ENCODE results near the gene LGALS8. TPM values are rescaled to one million over a fixed set of nuclear protein-coding genes. Genes with fewer than 3 reads are reported as not detected.

The LGALS8 gene
- total RNA-seq, 6 donors from 2014 or later, result 56.2 to 225 (median 75.2) TPM

DNA sequence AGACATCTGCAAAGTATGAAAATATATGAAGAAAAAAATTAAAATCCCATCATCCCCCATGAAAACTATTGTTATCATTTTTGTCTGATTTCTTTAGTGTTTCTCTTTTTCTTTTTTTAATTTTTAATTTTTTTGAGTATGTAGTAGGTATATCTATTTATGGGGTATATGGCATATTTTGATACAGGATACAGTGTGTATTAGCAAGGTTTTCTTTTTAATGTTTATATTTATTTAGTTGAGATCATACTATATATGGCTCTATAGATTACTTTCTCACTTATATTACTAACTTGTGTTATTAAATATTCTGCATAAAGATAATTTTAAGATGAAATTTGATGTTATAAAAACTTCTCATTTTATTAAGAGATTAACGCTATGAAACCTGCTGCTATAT is 11.4 kb downstream of the LGALS8 start:
- no peak for ATAC-seq (ENCODE audit: low FRiP score in 2 of 2)
- no peak overlapping the region for H3K4me3 ChIP-seq
- no peak for DNase-seq
- peaks cover 6 to 64% (median 39%) of the 10 kb centered on the region in 4 donors for H3K36me3 ChIP-seq
- no peaks in the 10 kb centered on the region for H3K27me3 ChIP-seq
- H3K27ac ChIP-seq, result no peak overlapping the region
- TF ChIP-seq, protein P1, sequence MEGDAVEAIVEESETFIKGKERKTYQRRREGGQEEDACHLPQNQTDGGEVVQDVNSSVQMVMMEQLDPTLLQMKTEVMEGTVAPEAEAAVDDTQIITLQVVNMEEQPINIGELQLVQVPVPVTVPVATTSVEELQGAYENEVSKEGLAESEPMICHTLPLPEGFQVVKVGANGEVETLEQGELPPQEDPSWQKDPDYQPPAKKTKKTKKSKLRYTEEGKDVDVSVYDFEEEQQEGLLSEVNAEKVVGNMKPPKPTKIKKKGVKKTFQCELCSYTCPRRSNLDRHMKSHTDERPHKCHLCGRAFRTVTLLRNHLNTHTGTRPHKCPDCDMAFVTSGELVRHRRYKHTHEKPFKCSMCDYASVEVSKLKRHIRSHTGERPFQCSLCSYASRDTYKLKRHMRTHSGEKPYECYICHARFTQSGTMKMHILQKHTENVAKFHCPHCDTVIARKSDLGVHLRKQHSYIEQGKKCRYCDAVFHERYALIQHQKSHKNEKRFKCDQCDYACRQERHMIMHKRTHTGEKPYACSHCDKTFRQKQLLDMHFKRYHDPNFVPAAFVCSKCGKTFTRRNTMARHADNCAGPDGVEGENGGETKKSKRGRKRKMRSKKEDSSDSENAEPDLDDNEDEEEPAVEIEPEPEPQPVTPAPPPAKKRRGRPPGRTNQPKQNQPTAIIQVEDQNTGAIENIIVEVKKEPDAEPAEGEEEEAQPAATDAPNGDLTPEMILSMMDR (IDR thresholded peaks at IDR 0.05), result no peak
- TF ChIP-seq POLR2A (IDR thresholded peaks at IDR 0.05) (no peak), EP300 (IDR thresholded peaks at IDR 0.05) (no peak), POLR2AphosphoS5 (IDR thresholded peaks at IDR 0.05) (no peak)
- WGBS, 2 donors, result 92 to 98% methylated on average over 1 of the region's 1 CpG
- no peaks in the 10 kb centered on the region for H3K9me3 ChIP-seq
- H3K4me1 ChIP-seq, result peaks cover 0 to 3% (median 0%) of the 10 kb centered on the region in 4 donors

DNA sequence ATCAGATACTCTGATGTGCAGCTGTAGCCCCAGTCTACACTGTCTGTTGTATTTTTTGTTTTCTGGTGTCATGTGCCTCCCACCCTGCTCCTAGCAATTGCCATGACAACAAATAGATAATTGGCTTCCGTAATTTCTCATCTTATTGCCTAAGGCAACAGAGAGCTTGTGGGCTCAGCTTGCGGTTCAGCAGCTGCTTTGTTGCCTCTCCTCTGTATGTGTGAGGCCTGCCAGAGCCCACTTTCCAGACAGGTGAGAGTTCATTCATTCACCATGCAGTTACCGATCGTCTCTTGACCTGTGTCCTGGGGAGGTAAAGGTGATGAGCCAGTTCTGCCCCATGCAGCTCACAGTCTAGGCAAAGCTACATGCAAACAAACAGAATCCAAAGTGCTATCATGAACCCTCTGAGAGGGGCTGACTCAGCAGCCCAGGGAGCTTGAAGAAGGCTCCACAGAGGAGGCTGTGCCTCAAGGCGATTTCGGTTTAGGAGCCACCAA is 11.9 kb downstream of the LGALS8 start:
- Histone ChIP-seq H3K4me1 (peaks cover 0 to 3% (median 0%) of the 10 kb centered on the region in 4 donors), H3K27ac (no peak overlapping the region), H3K27me3 (no peaks in the 10 kb centered on the region), H3K4me3 (no peak overlapping the region), H3K36me3 (peaks cover 6 to 65% (median 44%) of the 10 kb centered on the region in 4 donors), H3K9me3 (no peaks in the 10 kb centered on the region)
- no peak for ATAC-seq (ENCODE audit: low FRiP score in 2 of 2)
- WGBS, 2 donors, result 92 to 96% methylated on average over 4 to 6 of the region's 6 CpGs
- TF ChIP-seq EP300 (IDR thresholded peaks at IDR 0.05) (no peak), POLR2A (IDR thresholded peaks at IDR 0.05) (no peak), POLR2AphosphoS5 (IDR thresholded peaks at IDR 0.05) (no peak)
- TF ChIP-seq, protein P1 (IDR thresholded peaks at IDR 0.05), result no peak
- no peak for DNase-seq

DNA sequence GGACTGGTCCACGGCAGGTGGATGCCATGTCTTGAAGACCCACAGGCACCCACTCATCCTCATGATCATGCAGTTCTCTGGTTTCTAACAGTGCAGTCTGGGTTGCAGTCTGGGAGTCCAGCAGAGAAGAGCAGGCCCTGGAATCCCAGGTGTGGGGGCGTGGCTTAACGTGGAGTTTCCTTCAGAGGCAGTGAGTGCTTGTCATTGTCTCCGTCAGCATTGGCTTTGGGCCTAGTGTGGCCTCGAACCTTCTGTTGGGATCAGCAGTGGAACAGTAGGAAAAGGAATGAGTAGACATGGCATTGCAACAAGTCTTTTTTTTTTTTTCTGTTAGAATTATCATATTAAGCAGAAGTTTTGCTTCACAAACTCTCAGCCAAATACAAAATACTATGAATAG is 12.8 kb downstream of the LGALS8 start:
- DNase-seq (no peak), ATAC-seq (ENCODE audit: low FRiP score in 2 of 2) (no peak)
- 71 to 78% methylated on average over 5 of the region's 5 CpGs for WGBS, 2 donors
- H3K4me1 ChIP-seq, result no peaks in the 10 kb centered on the region
- no peak overlapping the region for H3K4me3 ChIP-seq
- peaks cover 6 to 73% (median 51%) of the 10 kb centered on the region in 4 donors for H3K36me3 ChIP-seq
- no peaks in the 10 kb centered on the region for H3K9me3 ChIP-seq
- no peaks in the 10 kb centered on the region for H3K27me3 ChIP-seq
- TF ChIP-seq, protein P1 (IDR thresholded peaks at IDR 0.05), result no peak
- TF ChIP-seq POLR2A (IDR thresholded peaks at IDR 0.05) (no peak), EP300 (IDR thresholded peaks at IDR 0.05) (no peak), POLR2AphosphoS5 (IDR thresholded peaks at IDR 0.05) (no peak)
- no peak overlapping the region for H3K27ac ChIP-seq

DNA sequence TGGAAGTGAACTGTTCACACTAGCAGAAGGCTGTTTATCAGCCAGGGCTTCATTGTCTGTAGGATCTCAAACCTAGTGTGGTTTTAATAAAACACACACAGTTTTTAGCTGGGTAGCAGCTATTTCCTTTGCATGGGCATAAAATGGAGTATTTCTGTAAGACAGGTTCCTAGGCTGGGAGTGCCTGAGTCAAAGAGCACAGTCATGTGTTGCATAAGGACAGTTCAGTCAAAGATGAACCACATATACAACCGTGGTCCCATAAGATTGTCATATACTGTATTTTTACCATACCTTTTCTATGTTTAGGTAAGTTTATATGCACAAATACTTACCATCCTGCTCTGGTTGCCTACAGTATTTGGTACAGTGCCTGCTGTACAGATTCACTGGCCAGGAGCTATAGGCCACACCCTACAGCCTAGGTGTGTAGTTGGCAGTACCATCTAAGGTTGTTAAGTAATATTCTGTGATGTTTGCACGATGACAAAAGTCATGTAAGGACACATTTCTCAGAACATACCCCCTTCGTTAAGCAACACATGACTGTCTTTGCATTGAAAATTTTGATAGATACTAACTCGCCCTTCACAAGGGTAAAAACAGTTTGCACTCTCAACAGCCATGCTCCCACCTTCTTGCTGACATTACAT is 17.2 kb downstream of the LGALS8 start:
- WGBS, 2 donors, result 84 to 85% methylated on average over 4 of the region's 4 CpGs
- H3K9me3 ChIP-seq, result no peaks in the 10 kb centered on the region
- no peak overlapping the region for H3K27ac ChIP-seq
- ATAC-seq (ENCODE audit: low FRiP score in 2 of 2), result no peak
- no peak for TF ChIP-seq POLR2A (IDR thresholded peaks at IDR 0.05)
- H3K27me3 ChIP-seq, result no peaks in the 10 kb centered on the region
- no peaks in the 10 kb centered on the region for H3K4me1 ChIP-seq
- DNase-seq, result no peak
- peaks cover 24 to 94% (median 84%) of the 10 kb centered on the region in 4 donors for H3K36me3 ChIP-seq
- H3K4me3 ChIP-seq, result no peak overlapping the region

DNA sequence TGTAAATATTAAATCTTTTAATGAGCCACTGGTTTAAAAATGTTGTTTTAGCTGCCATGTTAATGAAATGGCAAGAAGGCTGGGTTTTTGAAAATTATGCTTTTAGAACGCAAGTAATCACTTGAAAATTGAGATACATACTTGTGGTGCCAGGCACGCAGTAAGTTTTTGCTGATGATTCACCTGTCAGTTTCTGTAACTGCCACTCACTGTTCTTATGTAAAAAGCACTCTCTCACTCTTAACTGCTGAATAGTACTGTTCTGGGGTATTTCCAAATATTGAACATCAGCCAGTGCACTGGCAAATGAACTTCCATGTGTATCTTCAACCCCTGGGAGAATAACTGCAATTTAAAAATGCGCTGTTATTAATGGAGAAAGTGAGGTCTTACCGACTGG is 17.9 kb downstream of the LGALS8 start:
- Histone ChIP-seq H3K27ac (no peak overlapping the region), H3K36me3 (peaks cover 24 to 95% (median 84%) of the 10 kb centered on the region in 4 donors), H3K4me1 (no peaks in the 10 kb centered on the region), H3K27me3 (no peaks in the 10 kb centered on the region), H3K9me3 (no peaks in the 10 kb centered on the region), H3K4me3 (no peak overlapping the region)
- 96 to 100% methylated on average over 4 of the region's 4 CpGs for WGBS, 2 donors
- TF ChIP-seq POLR2AphosphoS5 (IDR thresholded peaks at IDR 0.05) (no peak), EP300 (IDR thresholded peaks at IDR 0.05) (no peak), POLR2A (IDR thresholded peaks at IDR 0.05) (no peak)
- TF ChIP-seq, protein P1 (IDR thresholded peaks at IDR 0.05), result no peak
- no peak for DNase-seq
- ATAC-seq (ENCODE audit: low FRiP score in 2 of 2), result no peak
